BJ (cell line): ENCODE data around the gene DLG2. TPM values are rescaled to one million over a fixed set of nuclear protein-coding genes. Genes with fewer than 3 reads are reported as not detected.
"Not testable (repeated sequence)": the region's sequence is repeated elsewhere in the genome, so short reads cannot be mapped to it uniquely, and the experiment has no call there.

ENCODE experiments used
- CTCF ChIA-PET: fragments of 350-600 bp; formaldehyde crosslinking; extraction: SDS; loops from one replicate; lab custom pipeline; 2021; ENCODE audit warnings: antibody characterized with exemption, inconsistent platforms; lab: Yijun Ruan, JAX
- POLR2A ChIA-PET: fragments of 300-600 bp; sonication (Branson Sonifier 250); formaldehyde crosslinking; extraction: SDS; loops from one replicate; lab custom pipeline; 2021; ENCODE audit warnings: antibody characterized with exemption; lab: Charles Lee
- DNase-seq: peaks from one replicate; pipeline ENCODE4 v3.0.0-alpha.2; 2011; ENCODE audit warnings: low read depth
- H3K27me3 ChIP-seq: 2 replicates; pipeline ENCODE4 v1.6.0; 2011; ENCODE audit warnings: low read length; ENCODE audit not compliant: control insufficient read depth, insufficient read depth
- H3K36me3 ChIP-seq: 2 replicates; pipeline ENCODE4 v1.5.1; 2011; ENCODE audit warnings: low read length; ENCODE audit not compliant: control insufficient read depth, insufficient read depth
- H3K4me3 ChIP-seq: 2 replicates; pipeline ENCODE4 v1.5.1; 2011; ENCODE audit warnings: low read depth, mild to moderate bottlenecking, control low read depth, low read length
- CTCF ChIP-seq: IDR thresholded peaks from 2 replicates; pipeline ENCODE4 v1.5.1; 2011; ENCODE audit warnings: low read depth, mild to moderate bottlenecking, control low read depth, inconsistent platforms, low read length, moderate library complexity; ENCODE audit not compliant: insufficient read depth
- polyA plus RNA-seq: library from polyadenylated mRNA; depleted of rRNA; stranded (reverse); fragments of >200 nt; gene quantifications from 2 replicates; pipeline ENCODE4 v1.2.3, GENCODE V29; 2011

DLG2 gene
- polyA plus RNA-seq, 1 experiment, result 0.28 TPM

- H3K27me3 ChIP-seq, result no peaks in the 10 kb centered on the region
- ChIA-PET POLR2A (no interaction called here), CTCF (no interaction called here)
- H3K4me3 ChIP-seq, result no peak overlapping the region
- no peaks in the 10 kb centered on the region for H3K36me3 ChIP-seq
- TF ChIP-seq CTCF, result no peak
- no peak for DNase-seq
These were observed 331.4 kb downstream of the DLG2 start for GRCh38 chr11:85295694-85296271.

GRCh38 chr11:85281550-85281949 is 345.6 kb downstream of the DLG2 start:
- no peak overlapping the region for H3K4me3 ChIP-seq
- H3K36me3 ChIP-seq, result no peaks in the 10 kb centered on the region
- CTCF ChIA-PET, result no interaction called here
- TF ChIP-seq CTCF, result no peak
- no peaks in the 10 kb centered on the region for H3K27me3 ChIP-seq
- no peak for DNase-seq
- POLR2A ChIA-PET, result no interaction called here

GRCh38 chr11:85279267-85279666 is 347.9 kb downstream of the DLG2 start:
- no peak for TF ChIP-seq CTCF
- DNase-seq, result no peak
- H3K4me3 ChIP-seq, result no peak overlapping the region
- POLR2A ChIA-PET, result no interaction called here
- H3K36me3 ChIP-seq, result no peaks in the 10 kb centered on the region
- no peaks in the 10 kb centered on the region for H3K27me3 ChIP-seq
- CTCF ChIA-PET, result no interaction called here

- Histone ChIP-seq H3K36me3 (no peaks in the 10 kb centered on the region), H3K4me3 (no peak overlapping the region), H3K27me3 (no peaks in the 10 kb centered on the region)
- DNase-seq, result no peak
- ChIA-PET POLR2A (no interaction called here), CTCF (interaction anchor here (0.5 kb wide), 1 partner anchor 192 kb away, joined by 3 read pairs; no protein-coding TSS in a partner anchor)
- TF ChIP-seq CTCF, result no peak
These were observed 349.5 kb downstream of the DLG2 start for GRCh38 chr11:85277693-85278092.

GRCh38 chr11:85276332-85276731 is 350.8 kb downstream of the DLG2 start:
- POLR2A ChIA-PET, result no interaction called here
- no peaks in the 10 kb centered on the region for H3K27me3 ChIP-seq
- no peak overlapping the region for H3K4me3 ChIP-seq
- TF ChIP-seq CTCF, result no peak
- no peaks in the 10 kb centered on the region for H3K36me3 ChIP-seq
- CTCF ChIA-PET, result no interaction called here
- no peak for DNase-seq

GRCh38 chr11:85270315-85270714 is 356.8 kb downstream of the DLG2 start:
- H3K36me3 ChIP-seq, CTCF ChIA-PET, H3K4me3 ChIP-seq, POLR2A ChIA-PET, H3K27me3 ChIP-seq, DNase-seq: not testable (repeated sequence)
